ENCODE measurements around the gene SLC5A7.

GRCh38 chr2:107989445-107989844 is 3.1 kb downstream of the SLC5A7 start:
- TF ChIP-seq CTCF (IDR thresholded peaks at IDR 0.05): no peak
- TF ChIP-seq POLR2A (IDR thresholded peaks at IDR 0.05): no peak

All from testis (tissue), 2 donors.